ENCODE data around the gene CACNA2D2.

Gene CACNA2D2

DNA sequence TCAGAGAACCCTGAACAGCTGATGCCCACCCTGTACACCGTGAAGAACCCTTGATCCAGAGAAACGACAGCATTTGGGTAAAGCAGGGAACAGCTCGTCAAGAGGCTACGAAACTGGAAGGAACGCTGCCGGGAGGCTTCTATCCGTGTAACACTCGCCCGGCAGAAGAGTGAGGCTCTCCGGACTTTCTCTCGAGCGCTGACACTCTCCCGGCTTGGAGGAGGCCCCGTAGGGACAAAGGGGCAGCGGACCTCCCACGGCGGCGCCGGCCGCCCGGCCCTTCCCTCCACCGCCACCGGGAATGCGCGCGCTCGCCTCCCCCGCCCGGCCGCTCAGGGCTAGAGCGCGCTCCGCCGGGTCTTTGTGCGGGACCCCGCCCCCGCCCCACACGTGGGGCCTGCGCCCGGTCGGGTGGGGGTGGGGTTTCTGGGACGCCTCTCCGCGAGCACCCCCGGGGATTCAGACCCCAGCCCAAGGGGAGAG lies 182.5 kb downstream of the CACNA2D2 start (continued):
- TF ChIP-seq, protein P1, sequence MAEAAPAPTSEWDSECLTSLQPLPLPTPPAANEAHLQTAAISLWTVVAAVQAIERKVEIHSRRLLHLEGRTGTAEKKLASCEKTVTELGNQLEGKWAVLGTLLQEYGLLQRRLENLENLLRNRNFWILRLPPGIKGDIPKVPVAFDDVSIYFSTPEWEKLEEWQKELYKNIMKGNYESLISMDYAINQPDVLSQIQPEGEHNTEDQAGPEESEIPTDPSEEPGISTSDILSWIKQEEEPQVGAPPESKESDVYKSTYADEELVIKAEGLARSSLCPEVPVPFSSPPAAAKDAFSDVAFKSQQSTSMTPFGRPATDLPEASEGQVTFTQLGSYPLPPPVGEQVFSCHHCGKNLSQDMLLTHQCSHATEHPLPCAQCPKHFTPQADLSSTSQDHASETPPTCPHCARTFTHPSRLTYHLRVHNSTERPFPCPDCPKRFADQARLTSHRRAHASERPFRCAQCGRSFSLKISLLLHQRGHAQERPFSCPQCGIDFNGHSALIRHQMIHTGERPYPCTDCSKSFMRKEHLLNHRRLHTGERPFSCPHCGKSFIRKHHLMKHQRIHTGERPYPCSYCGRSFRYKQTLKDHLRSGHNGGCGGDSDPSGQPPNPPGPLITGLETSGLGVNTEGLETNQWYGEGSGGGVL (tag by site-specific recombination; IDR thresholded peaks at IDR 0.05), result peak; percentile 22; the same call in 1 of the 2 replicates
- TF ChIP-seq ZNF341 (tag by site-specific recombination; IDR thresholded peaks at IDR 0.05; ENCODE audit: low read depth), result peak; percentile 76
- TF ChIP-seq, protein P2, sequence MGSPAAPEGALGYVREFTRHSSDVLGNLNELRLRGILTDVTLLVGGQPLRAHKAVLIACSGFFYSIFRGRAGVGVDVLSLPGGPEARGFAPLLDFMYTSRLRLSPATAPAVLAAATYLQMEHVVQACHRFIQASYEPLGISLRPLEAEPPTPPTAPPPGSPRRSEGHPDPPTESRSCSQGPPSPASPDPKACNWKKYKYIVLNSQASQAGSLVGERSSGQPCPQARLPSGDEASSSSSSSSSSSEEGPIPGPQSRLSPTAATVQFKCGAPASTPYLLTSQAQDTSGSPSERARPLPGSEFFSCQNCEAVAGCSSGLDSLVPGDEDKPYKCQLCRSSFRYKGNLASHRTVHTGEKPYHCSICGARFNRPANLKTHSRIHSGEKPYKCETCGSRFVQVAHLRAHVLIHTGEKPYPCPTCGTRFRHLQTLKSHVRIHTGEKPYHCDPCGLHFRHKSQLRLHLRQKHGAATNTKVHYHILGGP (tag by site-specific recombination; IDR thresholded peaks at IDR 0.05), result no peak
- TF ChIP-seq ZBTB8A (tag by site-specific recombination; IDR thresholded peaks at IDR 0.05), result peak; percentile 1; the same call in 1 of the 2 replicates
- 0 out of 2 replicates have a peak, but pooled peaks have one; percentile 69 for TF ChIP-seq KLF10 (tag by site-specific recombination; IDR thresholded peaks at IDR 0.05)
- no peak for TF ChIP-seq ZNF830 (tag by site-specific recombination; IDR thresholded peaks at IDR 0.05; ENCODE audit: low read depth)
- TF ChIP-seq, protein P3, sequence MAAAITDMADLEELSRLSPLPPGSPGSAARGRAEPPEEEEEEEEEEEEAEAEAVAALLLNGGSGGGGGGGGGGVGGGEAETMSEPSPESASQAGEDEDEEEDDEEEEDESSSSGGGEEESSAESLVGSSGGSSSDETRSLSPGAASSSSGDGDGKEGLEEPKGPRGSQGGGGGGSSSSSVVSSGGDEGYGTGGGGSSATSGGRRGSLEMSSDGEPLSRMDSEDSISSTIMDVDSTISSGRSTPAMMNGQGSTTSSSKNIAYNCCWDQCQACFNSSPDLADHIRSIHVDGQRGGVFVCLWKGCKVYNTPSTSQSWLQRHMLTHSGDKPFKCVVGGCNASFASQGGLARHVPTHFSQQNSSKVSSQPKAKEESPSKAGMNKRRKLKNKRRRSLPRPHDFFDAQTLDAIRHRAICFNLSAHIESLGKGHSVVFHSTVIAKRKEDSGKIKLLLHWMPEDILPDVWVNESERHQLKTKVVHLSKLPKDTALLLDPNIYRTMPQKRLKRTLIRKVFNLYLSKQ (tag by site-specific recombination; IDR thresholded peaks at IDR 0.05; ENCODE audit: borderline replicate concordance), result no peak
- TF ChIP-seq, protein P4, sequence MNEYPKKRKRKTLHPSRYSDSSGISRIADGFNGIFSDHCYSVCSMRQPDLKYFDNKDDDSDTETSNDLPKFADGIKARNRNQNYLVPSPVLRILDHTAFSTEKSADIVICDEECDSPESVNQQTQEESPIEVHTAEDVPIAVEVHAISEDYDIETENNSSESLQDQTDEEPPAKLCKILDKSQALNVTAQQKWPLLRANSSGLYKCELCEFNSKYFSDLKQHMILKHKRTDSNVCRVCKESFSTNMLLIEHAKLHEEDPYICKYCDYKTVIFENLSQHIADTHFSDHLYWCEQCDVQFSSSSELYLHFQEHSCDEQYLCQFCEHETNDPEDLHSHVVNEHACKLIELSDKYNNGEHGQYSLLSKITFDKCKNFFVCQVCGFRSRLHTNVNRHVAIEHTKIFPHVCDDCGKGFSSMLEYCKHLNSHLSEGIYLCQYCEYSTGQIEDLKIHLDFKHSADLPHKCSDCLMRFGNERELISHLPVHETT (tag by site-specific recombination; IDR thresholded peaks at IDR 0.05), result no peak
- no peak for TF ChIP-seq ZNF184 (tag by site-specific recombination; IDR thresholded peaks at IDR 0.05)
- TF ChIP-seq ZBTB48 (tag by site-specific recombination; IDR thresholded peaks at IDR 0.05), result no peak
- TF ChIP-seq KLF8 (tag by site-specific recombination; IDR thresholded peaks at IDR 0.05), result peak; percentile 75; the same call in 1 of the 2 replicates
- no peak for TF ChIP-seq BCL11A (tag by site-specific recombination; IDR thresholded peaks at IDR 0.05; ENCODE audit: low read depth)
- peak; percentile 82; the same call in 1 of the 2 replicates for TF ChIP-seq ZNF560 (tag by site-specific recombination; IDR thresholded peaks at IDR 0.05; ENCODE audit: borderline replicate concordance)
- no peak for TF ChIP-seq ZNF596 (tag by site-specific recombination; IDR thresholded peaks at IDR 0.05)
- TF ChIP-seq ZNF157 (tag by site-specific recombination; IDR thresholded peaks at IDR 0.05), result no peak
- no peak for TF ChIP-seq ZNF146 (tag by site-specific recombination; IDR thresholded peaks at IDR 0.05)
- TF ChIP-seq, protein P5, sequence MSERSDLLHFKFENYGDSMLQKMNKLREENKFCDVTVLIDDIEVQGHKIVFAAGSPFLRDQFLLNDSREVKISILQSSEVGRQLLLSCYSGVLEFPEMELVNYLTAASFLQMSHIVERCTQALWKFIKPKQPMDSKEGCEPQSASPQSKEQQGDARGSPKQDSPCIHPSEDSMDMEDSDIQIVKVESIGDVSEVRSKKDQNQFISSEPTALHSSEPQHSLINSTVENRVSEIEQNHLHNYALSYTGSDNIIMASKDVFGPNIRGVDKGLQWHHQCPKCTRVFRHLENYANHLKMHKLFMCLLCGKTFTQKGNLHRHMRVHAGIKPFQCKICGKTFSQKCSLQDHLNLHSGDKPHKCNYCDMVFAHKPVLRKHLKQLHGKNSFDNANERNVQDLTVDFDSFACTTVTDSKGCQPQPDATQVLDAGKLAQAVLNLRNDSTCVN (tag by site-specific recombination; optimal IDR thresholded peaks at IDR 0.05), result peak; percentile 72
- no peak for TF ChIP-seq ZNF23 (tag by site-specific recombination; IDR thresholded peaks at IDR 0.05; ENCODE audit: borderline replicate concordance)
- TF ChIP-seq ZNF791 (tag by site-specific recombination; IDR thresholded peaks at IDR 0.05), result no peak
- TF ChIP-seq, protein P6, sequence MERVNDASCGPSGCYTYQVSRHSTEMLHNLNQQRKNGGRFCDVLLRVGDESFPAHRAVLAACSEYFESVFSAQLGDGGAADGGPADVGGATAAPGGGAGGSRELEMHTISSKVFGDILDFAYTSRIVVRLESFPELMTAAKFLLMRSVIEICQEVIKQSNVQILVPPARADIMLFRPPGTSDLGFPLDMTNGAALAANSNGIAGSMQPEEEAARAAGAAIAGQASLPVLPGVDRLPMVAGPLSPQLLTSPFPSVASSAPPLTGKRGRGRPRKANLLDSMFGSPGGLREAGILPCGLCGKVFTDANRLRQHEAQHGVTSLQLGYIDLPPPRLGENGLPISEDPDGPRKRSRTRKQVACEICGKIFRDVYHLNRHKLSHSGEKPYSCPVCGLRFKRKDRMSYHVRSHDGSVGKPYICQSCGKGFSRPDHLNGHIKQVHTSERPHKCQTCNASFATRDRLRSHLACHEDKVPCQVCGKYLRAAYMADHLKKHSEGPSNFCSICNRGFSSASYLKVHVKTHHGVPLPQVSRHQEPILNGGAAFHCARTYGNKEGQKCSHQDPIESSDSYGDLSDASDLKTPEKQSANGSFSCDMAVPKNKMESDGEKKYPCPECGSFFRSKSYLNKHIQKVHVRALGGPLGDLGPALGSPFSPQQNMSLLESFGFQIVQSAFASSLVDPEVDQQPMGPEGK (tag by site-specific recombination; IDR thresholded peaks at IDR 0.05), result peak; percentile 46

All from HEK293 (cell line).